ENCODE measurements around the gene POMT2. TPM values are rescaled to one million over a fixed set of nuclear protein-coding genes. Genes with fewer than 3 reads are reported as not detected.

POMT2 gene
- total RNA-seq, 2 experiments from 2014 or later, result 11.9 to 13.8 TPM

- no peak for DNase-seq
- Mint-ChIP-seq H3K4me3 (no peak overlapping the region), H3K27me3 (peaks cover under 1% of the 10 kb centered on the region), H3K36me3 (ENCODE audit: low read depth) (no peaks in the 10 kb centered on the region), H3K27ac (no peak overlapping the region), H3K9me3 (no peaks in the 10 kb centered on the region), H3K4me1 (no peaks in the 10 kb centered on the region)
- ChIA-PET POLR2A (no interaction called here), CTCF (no interaction called here)
These were observed 83.9 kb downstream of the POMT2 start for GRCh38 chr14:77236814-77237213.

GRCh38 chr14:77231721-77232120 lies 89.0 kb downstream of the POMT2 start:
- Mint-ChIP-seq H3K4me1 (no peaks in the 10 kb centered on the region), H3K4me3 (no peak overlapping the region), H3K27me3 (peaks cover 3% of the 10 kb centered on the region), H3K36me3 (ENCODE audit: low read depth) (no peaks in the 10 kb centered on the region), H3K27ac (no peak overlapping the region), H3K9me3 (no peaks in the 10 kb centered on the region)
- ChIA-PET POLR2A (no interaction called here), CTCF (no interaction called here)
- no peak for DNase-seq

- Mint-ChIP-seq H3K36me3 (ENCODE audit: low read depth) (no peaks in the 10 kb centered on the region), H3K27ac (no peak overlapping the region), H3K9me3 (no peaks in the 10 kb centered on the region), H3K27me3 (peaks cover 3% of the 10 kb centered on the region), H3K4me3 (no peak overlapping the region), H3K4me1 (no peaks in the 10 kb centered on the region)
- CTCF ChIA-PET, result no interaction called here
- POLR2A ChIA-PET, result no interaction called here
- no peak for DNase-seq
These were observed 89.8 kb downstream of the POMT2 start for GRCh38 chr14:77230914-77231313.

- CTCF ChIA-PET, result interaction anchor here (0.6 kb wide), 1 partner anchor 23 kb away, joined by 5 read pairs; no protein-coding TSS in a partner anchor
- Mint-ChIP-seq H3K4me1 (no peaks in the 10 kb centered on the region), H3K9me3 (no peaks in the 10 kb centered on the region), H3K27me3 (peaks cover 5% of the 10 kb centered on the region), H3K36me3 (ENCODE audit: low read depth) (no peaks in the 10 kb centered on the region), H3K4me3 (no peak overlapping the region), H3K27ac (no peak overlapping the region)
- POLR2A ChIA-PET, result no interaction called here
- DNase-seq, result no peak
These were observed 92.6 kb downstream of the POMT2 start for GRCh38 chr14:77228056-77228455.

GRCh38 chr14:77225892-77226557 lies 94.7 kb downstream of the POMT2 start:
- Mint-ChIP-seq H3K36me3 (ENCODE audit: low read depth) (no peaks in the 10 kb centered on the region), H3K9me3 (no peaks in the 10 kb centered on the region), H3K4me1 (no peaks in the 10 kb centered on the region), H3K27ac (no peak overlapping the region), H3K4me3 (no peak overlapping the region), H3K27me3 (peaks cover 2% of the 10 kb centered on the region)
- ChIA-PET CTCF (no interaction called here), POLR2A (no interaction called here)
- DNase-seq, result no peak

GRCh38 chr14:77225254-77225653 lies 95.4 kb downstream of the POMT2 start:
- Mint-ChIP-seq H3K36me3 (ENCODE audit: low read depth) (no peaks in the 10 kb centered on the region), H3K4me3 (no peak overlapping the region), H3K4me1 (no peaks in the 10 kb centered on the region), H3K27me3 (peaks cover 2% of the 10 kb centered on the region), H3K9me3 (no peaks in the 10 kb centered on the region), H3K27ac (no peak overlapping the region)
- DNase-seq, result no peak
- ChIA-PET POLR2A (no interaction called here), CTCF (interaction anchor here (0.5 kb wide), 1 partner anchor 506 kb away, joined by 3 read pairs; no protein-coding TSS in a partner anchor)

Small RNA genes within 50 kb of the gene (microRNA-seq; reads per million reads assigned to microRNA genes)
- not detected for gene MIR1260A (ENCODE audit: borderline microRNAs expressed, borderline replicate concordance)

Other genes starting within 250 kb of the POMT2 start
- 10 to 100 TPM; 14.4 to 15.1 TPM for gene CIPC, start 222.6 kb downstream of the POMT2 start, total RNA-seq
- not detected for gene ZDHHC22, start 179.1 kb downstream of the POMT2 start, total RNA-seq
- under 1 TPM; 0.29 to 0.45 TPM for gene TMEM63C, start 139.1 kb downstream of the POMT2 start, total RNA-seq
- not detected for gene NGB, start 49.7 kb downstream of the POMT2 start, total RNA-seq
- gene GSTZ1, start 153 bp upstream of the POMT2 start, total RNA-seq, result 10 to 100 TPM; 17.0 to 17.8 TPM
- gene TMED8, start 56.2 kb upstream of the POMT2 start, total RNA-seq, result 10 to 100 TPM; 15.0 to 15.4 TPM
- gene SAMD15, start 56.5 kb upstream of the POMT2 start, total RNA-seq, result under 1 TPM; 0.10 to 0.27 TPM
- under 1 TPM; 0.22 to 0.67 TPM for gene NOXRED1, start 102.6 kb upstream of the POMT2 start, total RNA-seq
- 10 to 100 TPM; 19.0 to 20.7 TPM for gene VIPAS39, start 136.7 kb upstream of the POMT2 start, total RNA-seq
- 100 to 1,000 TPM; 217 to 245 TPM for gene AHSA1, start 137.2 kb upstream of the POMT2 start, total RNA-seq
- gene ISM2, start 177.9 kb upstream of the POMT2 start, total RNA-seq, result not detected